Hematopoietic multipotent progenitor cell treated with erythropoietin and hydrocortisone succinate and interleukin-3 and kit ligand, for 6 days (in vitro differentiated cells): ENCODE measurements around the gene DENND2D.
"Not testable (repeated sequence)": the region's sequence is repeated elsewhere in the genome, so short reads cannot be mapped to it uniquely, and the experiment has no call there.

Source experiments
- DNase-seq: peaks from one replicate; pipeline ENCODE4 v3.0.0-alpha.2; 2015

The DENND2D gene

DNA sequence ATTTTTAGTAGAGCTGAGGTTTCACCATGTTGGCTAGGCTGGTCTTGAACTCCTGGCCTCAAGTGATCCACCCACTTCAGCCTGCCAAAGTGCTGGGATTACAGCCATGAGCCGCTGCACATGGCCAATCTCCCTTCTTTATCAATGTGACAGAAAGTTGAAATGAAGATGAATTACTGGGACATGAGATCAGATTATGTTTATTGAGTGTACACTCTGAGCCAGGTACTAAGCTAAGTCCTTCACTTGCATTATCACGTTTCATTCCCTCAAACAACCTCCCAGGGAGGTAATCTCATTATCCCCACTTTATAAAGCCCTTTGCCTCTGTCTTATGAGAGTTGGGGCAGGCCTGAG, 20.8 kb upstream of the DENND2D start:
- no peak for DNase-seq

DNA sequence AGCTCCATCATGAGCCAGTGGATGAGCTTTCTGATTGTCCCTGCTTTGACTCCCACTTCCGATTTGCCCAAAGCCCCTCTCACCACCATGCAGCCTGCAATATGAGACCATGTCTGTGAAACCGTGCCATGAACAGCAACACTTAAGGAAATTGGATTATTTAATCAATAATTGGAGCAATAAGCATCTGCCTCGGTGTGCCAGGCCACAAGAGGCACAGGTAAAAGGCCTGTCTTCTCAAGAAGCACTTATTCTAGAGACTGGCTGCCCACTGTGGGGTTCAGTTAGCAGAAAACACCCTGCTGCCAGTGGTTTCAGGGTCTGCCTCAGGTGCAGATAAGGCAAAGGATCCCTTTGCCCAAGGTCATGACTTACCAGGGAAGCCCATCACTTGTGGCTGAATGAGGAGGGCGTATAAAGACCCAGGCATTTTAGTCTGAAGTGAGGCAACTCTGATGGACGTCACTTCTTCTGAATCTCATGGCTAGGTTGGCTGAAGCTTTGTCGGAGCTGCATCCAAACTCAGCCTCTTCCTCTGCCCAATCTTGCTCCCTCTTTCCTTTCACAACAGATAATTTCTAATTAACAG, 19.9 kb upstream of the DENND2D start:
- DNase-seq: no peak

DNA sequence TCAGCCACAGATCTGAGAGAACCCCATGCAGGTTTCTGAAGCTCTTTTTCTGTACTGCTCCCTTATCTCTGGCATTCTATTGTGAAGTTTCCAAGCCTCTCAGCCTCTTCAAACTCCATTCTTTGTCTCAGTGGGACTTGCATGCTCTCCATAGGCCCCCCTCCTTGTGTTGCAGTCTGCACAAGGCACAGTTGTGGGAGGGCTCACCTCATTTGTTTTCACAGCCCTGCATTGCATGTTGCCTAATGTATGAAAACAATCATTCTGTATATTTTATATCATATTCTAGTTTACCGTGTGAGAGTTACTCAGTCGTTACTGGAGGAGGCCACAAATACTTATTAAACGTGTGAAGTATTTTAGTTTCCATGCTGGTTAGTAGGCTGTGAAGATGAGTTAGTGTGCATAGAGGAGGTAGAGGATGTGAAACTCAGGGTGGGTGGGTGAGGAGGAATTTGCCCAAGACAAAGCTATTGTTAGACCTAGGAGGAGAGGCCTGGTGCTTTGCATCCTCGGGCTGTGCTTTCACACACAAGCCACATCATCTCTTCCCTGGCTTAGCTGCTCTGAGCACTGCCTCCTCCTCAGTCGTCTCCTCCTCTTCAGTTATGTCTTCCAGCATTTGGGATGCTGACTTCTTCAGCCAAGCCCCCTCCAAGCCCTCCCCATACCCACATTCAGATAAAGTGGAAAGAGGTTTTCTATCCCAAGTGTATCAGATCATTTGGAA, 19.3 kb upstream of the DENND2D start:
- no peak for DNase-seq

DNA sequence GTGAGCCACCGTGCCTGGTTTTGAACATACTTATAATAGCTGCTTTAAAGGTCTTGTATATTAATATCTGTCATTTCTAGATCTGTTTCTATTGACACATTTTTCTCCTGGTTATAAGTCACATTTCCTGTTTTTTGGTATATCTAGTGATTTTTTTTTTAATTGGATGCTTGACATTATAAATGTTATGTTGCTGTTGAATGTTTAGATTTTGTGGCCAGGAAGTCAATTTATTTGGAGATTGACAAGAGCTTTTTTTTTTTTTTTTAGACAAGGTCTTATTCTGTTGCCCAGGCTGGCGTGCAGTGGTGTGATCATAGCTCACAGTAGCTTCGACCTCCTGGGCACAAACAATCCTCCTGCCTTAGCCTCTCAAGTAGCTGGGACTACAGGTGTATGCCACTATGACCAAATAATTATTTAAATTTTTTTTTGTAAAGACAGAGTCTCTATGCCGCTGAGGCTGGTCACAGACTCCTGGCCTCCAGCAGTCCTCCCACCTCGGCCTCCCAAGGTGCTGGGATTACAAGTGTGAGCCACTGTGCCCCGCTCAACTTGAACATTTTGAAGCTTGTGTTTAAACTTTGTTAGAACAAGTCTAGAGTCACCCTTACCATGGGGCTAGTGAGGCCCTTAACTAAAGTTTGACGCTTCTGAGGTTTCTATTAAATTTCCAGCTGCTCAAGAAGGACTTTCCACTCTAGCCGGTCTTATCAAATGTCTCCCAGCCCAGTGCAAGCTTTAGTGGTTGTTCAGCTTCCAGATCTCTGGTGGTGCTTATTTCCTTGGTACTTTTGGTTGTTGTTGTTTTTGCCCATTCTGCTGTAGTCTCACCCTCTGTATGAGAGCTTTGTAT, 18.5 kb upstream of the DENND2D start:
- DNase-seq: peak; percentile 61

DNA sequence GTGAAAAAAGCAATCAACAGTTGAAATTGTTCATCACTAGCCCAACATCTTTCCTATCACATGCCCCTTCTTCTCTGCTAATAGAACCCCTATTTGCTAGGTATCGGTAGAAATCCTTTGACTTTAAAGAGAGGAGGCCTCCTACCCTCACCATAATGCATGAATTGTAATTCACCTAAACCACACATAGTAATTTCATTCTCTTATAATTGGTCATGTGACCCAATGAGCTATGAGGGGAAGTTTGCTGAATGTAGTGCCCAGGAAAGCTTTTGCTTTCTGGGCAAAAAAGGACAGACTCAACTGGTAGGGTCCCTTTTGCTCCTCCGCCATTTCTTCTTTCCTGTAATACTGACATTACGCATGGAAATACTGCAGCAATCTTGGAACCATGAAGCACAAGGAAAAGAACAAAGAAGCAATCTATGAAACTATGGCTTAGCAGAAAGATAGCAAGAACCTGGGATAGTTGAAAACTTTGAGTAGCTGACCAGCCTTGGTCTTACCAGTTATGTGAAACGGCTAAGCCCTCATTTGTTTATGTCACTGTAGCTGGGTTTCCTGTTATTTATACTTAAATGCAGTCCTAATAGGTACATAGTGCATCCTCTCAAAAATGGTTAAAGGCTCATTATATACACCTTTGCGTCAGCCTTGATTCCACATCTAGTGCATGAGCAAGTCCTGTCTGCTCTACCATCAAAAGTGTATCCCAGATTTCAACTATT, 16.9 kb upstream of the DENND2D start:
- no peak for DNase-seq

DNA sequence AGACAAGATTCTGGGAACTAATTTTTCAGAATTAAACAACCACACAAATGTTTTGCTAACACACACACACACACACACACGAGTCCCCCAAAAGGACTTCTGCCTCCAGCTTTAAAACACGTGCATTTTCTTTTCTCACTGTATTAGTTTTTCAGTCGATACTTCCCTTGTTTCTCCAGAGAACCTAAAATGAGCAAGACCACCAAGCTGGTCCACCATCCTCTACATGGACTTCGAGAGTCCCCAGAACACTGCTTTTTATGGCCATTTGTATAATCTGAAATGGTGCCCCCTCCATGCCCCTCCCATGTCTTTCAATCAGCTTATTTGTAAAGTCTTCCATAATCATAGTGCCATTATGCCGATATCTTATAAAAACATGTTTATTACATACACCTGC, 16.3 kb upstream of the DENND2D start:
- DNase-seq: no peak

DNA sequence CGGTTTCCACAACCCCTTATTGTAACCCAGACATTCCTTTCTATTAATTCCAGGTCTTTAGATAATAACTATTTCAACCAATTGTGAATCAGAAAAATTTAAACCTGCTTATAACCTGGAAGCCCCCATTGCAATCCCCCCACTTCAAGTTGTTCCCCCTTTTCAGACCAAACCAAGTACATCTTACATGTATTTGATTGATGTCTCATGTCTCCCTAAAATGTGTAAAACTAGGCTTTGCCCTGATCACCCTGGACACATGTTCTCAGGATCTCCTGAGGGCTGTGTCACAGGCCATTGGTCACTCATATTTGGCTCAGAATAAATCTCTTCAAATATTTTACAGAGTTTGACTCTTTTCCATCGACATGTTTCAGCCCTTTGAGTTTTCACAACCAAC, 14.8 kb upstream of the DENND2D start:
- DNase-seq: not testable (repeated sequence)

DNA sequence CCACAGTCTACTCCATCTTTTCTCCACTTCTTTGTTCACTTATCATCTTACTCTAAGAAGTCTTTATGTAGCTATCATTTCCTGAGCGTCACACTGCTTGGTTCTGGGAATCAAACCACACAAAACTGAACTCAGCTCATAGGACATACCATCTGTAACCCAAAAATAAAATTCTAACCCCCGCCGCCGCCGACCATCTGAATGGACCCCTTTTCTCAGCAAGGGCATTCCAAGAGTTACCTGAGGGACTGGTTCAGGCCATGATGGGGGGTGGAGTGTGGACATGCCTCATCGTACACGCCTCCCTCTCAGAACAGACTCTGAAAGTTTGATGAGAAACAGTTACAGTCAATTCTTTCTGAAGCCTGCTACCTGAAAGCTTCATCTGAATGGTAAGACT, 14.4 kb upstream of the DENND2D start:
- DNase-seq: no peak

DNA sequence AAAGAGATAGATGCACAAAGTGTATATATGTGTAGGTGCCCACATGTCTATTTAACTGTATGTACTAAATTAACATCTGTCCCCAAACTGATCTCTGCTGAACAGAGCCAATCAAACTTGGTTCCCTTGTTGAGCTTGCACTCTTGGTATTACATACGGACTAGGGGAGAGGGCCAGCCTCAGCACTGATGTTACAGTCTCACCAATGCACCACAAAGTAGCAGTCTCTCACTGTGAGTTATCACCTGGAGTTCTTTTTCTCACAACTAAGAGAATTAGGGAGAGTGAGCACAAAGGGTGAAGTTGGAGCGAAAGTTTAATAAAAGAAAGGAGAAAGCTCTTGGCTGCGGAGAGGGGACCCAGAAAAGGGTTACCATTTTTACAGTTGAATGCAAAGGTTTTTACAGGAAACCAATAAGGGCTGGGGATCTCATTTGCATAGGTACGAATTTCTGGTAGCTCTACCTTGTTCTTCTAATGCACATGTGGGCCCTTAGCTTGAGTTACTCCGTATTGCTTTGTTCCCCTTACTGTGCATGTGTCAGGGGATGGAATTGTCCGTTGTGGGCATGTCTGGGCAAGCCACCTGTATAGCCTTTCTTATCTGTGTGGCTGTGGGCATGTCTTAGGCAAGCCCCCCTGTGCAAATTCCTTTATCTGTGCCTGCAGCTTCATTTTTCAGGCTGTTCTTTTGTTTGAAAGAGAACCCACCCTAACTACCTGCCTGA, 13.8 kb upstream of the DENND2D start:
- DNase-seq: peak; percentile 93

DNA sequence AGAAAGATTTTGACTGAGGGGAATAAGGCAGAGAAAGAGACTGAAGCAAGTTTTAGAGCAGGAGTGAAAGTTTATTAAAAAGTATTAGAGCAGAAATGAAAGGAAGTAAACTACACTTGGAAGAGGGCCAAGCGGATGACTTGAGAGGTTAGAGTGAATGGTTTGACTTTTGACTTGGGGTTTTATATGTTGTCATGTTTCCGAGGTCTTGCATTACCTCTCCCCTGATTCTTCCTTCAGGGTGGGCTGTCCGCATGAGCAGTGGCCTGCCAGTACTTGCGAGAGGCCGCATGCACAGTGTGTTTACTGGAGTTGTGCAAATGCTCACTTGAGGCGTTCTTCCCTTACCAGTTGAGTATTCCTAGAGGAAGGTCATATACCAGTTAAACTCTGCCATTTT, 13.0 kb upstream of the DENND2D start:
- peak; percentile 71 for DNase-seq

DNA sequence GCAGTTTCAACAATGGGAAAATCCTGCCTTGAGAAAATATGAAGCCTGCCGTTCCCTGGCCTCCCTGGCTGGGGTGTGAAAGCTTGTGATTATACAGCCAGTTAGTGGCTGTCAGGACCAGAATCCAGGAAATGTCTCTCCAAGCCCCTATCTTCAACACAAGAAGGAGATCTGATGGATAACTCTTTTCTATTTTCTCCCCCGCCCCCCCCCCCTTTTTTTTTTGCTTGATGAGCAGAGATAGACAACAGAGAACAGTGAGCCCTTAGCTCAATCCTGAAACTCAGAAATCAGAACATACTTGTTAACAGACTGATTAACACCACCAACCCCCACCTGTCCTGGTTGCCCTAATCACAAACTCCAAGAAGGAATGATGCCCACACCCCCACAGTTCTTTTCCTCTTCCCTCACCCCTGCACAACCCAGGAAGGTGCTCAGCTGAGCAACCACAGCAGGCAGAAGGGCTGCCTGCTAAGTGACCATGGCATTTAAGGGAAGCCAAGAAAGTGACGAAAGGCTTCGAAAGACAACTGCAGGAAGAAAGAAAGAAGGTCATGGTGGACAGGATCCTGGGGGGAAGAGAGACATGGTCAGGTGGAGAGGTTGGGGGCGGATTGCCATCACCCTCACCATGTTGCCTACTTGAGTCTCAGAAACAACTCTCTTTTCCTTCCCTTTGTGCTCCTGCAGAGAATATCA, 12.3 kb upstream of the DENND2D start:
- peak; percentile 37 for DNase-seq

DNA sequence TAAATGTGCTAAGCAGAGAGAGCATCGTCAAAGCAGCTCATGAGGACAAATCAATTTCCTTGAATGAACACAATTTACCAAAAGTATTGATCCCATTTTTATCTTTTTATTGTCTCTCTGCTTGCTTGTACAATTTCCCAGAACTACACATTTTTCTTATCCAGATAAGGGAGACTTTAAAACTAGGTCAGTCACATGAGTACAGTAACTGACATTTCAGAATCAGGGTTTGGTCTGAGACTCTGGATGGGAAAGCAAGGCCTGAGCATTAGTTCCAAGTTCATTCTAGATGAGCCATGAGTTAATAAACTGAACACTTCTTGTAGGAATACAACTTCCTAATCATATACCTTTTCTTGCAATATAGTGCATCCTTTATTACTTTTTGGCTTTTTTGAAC, 11.5 kb upstream of the DENND2D start:
- peak; percentile 44 for DNase-seq

DNA sequence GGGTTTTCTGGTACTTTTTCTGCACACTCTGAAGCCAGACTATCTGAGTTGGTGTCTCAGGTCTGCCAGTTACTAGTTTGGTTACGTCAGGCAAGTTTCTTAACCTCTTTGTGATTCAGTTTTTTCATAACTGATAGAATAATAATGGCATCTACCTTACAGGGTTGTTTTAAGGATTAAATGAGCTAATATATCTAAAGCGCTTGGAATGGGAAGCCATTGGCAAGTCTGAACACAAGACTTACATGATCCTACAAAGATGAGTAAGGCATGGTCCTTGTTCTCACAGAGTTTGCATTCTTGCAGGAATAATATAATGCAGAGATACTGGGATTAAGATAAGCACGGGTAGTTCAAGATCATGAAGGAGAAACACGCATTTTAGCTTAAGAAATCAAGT, 9.2 kb upstream of the DENND2D start:
- no peak for DNase-seq

DNA sequence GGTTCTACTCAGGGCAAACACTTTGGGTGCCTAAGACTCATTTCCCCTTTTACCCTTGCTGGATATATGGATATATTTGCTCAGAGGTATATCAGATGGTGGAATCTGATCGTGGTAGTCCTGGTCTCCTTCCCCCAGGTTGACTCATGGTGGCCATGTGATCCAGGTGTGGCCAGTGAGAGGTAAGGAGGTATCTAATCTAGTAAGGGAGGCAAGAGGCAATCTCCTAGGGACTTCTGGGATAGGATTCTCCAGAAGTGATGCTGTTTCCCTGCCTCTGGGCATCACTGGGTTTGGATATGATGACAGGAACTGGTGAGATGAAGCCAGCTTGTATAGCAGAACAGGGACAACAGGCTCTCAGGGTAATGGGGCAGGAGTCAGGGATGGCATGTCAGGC, 8.5 kb upstream of the DENND2D start:
- DNase-seq: no peak

DNA sequence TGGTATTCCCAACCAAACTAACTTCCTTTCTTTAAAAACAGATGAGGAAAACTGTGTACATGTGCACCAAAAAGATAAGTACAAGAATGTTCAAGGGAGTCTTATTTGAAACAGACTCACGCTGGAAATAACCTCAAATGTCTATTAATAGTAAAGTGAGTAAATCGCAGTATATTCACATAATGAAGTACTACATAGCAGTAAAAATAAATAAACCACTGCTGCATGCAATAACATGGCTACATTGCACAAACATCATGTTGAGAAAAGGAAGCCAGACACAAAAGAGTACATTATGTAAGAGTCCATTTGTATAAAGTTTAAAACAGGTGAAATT, 5.2 kb upstream of the DENND2D start:
- DNase-seq: peak; percentile 65

DNA sequence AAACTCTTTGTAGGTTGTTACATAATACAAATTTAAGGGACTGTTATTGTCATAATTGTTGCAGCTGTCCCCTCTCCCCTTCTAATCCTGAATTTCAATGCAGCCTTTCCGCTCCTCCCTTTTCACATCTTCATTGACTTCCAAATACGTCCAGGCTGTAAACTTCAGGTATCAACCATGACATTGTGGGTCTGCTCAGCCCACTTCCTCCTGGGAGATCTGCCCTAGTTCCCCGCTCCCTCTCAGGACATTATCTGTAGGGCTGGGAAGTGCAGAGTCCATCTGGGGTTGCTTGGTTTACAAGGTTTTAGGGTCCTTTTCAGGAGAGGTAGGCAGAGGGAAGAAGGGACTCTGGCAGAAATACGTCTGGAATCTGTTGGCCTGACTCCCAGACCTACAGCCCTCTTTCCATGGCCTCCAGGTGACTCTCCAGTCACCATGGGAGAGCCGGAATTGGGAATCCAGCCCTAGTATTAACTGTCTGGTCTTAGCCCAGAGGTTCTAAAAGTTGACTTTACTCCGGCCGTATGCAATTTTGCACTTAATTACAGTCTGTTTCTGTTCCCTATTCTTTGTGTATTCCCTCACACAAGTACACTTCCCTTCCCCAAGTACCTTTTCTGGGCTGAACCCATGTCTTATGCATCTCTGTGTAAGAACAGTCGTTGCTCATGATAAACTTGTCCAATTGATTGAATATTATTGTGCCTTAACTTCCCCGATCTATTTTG, 4.7 kb upstream of the DENND2D start:
- no peak for DNase-seq

DNA sequence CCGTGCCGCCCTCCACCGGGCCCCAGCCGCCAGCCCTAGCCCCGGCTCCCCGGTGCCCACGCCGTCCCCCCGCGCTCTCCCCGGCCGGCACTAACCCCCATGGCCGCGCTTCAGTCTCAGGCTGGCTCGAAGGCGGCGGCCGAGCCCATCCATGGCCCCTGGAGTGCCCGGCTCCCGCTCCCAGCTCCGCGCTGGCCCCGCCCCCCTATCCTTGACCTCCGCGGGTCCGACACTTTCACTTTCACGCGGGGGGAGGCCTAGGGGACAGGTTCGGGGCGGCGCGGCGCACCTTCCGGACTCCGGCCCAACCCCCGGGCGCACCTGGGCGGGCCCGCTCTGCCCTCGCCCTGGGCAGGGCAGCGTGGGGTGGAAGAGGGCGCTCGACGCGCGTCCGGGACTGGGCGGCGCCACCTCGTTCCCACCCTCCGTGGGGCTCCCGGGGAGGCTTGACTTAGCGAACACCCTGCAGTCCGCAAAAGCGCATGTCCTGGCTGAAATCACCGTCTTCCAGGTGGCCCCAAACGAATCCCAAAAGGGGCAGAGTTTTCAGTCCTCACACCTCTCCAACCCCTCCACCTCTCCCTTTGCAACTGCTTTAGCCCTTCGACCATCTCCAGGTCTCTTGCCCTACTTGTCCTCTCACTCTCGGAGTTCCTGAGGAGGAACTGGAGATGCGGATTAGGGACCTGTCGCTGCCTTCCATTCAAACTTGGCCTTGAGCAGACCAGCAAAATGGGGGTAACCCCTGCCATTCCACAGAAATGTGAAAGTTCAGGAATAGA, 3.9 kb upstream of the DENND2D start:
- peak; percentile 77 for DNase-seq

DNA sequence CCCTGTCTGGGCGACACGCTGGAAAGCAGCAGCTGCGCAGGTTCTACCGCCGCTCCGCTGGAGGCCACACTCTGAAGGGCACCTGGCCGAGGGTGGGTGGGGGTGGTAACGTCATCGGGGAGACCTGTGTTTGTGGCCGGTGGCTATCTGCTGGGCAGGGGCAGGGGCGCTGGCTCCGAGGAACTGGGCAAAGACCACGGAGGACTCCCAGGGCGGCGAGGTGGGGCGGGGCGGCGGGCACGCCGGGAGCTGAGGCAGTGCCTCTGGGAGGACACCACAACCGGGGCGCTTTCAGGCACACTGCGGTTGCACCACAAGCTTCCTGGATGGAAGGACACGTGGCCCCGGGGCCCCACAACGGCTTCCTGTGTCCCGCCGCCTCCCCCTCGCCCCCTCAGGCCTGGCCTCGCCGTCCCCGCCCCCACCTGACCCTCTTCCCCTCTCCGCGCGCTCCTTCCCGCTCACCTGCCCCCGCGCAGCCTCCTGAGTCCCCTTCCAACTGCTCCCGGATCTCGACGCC, 3.3 kb upstream of the DENND2D start:
- peak; percentile 96 for DNase-seq

DNA sequence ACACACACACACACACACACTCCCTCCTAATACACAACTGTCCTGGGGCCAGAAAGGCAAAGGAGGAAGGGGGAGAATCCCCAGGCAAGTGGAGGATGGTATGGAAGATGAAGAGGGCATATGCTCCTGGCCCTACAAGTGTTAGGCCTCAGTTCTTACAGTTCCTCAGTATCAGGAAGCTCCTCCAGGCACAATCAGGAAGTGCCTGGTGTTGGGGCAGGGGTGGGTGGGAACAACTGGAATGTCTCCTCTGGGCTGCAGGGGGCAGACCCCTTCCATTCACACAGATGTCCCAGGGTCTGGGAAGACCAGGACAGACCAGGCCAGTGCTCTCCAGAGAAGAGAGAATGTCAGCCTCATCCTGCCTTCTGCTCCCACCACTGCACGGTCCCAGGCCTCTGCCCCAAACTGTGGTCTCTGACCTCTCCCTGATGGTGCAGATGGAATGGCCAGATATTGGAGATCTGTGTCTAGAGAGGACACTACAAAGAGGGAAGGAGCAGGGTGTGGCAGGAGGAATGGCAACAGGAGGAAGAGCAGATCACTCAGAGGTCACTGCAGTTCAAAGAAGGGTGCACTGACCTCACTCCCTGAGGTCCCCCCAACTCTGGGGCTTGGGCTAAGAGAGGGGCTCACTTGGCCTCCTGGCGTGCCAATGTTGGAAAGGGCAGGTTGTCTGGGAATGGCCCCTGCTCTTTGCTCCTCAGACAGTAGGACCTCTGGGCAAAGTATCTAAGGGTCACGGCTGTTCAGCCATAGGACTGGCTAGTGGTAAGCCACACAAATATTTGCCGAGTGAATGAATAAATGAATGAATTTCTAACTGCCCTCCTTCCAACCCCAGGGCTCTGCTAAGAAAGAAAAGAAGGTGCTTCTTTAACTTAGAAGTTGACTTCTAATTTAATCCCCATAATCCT, 2.5 kb upstream of the DENND2D start:
- DNase-seq: peak; percentile 69
